ENCODE data around the gene CA4.

CA4 gene

GRCh38 chr17:60134396-60135150 is 15.2 kb upstream of the CA4 start:
- DNase-seq = no peak

GRCh38 chr17:60135151-60135950 is 14.4 kb upstream of the CA4 start:
- peak; percentile 58 for DNase-seq

DNA sequence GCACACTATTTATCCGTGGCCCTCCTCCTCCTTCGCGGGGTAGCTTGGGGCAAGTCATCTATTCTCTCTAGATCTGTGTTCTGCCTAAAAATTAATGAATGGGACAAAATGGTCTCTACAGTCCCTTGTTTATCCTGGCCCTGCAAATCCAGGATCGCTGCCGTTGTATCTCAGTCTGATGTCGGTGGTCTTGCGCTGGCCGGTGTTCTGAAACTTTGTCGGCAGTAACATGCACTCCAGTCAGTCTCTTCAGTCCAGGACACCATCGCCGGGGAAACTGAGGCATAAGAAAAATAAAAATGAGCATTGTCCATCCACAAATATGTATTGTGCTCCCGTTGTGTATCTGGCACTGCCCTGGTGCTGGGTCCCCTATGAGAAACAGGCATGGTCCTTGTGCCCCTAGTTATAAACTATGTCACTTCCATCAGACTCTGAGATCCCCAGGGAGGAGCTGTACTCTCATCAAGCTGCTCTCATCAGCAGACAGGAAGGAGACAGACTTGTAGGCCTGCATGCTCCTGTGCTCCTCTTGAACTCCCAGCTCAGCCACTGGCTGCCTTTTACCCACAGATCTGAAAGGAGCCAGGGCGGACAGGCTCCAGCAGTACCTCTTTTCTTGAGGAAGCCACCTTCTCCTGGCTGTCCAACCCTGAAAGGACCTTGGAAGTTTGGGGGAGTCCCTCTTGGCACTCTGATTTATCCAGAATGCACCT is 13.7 kb upstream of the CA4 start:
- no peak for DNase-seq

- no peak for DNase-seq
Observed at GRCh38 chr17:60137731-60138130, 12.0 kb upstream of the CA4 start.

DNA sequence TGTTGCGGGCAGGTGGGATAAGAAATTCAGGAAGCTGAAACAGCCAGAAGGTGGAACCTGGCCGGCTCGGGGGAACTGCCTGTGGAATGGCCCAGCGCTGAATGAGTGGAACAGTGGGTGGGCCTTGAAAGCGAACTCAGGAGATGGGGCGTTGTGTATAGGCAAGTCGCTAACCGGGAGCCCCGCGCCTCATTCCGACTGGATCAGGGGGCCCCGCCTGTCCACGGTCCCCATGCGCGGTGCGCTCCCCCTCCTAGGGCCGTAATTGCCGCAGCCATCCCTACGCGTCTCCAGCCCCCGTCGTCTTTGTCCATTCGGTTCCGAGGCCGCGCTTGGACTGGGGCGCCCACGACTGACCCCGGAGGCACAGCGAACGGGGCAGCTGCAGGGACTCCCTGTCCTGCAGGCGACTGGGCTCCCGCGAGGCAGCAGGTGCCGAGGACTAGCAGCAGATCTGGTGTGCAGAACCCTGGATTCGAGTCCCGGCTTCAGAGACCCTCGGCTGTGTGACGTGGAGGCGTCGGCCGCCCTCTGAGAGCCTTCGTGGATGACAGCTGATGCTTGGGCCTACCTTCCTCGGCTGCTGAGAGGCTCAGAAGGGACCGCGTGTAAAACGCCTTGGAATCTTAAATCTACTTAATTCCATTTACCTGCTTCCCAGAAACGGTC is 10.9 kb upstream of the CA4 start:
- DNase-seq = no peak

DNA sequence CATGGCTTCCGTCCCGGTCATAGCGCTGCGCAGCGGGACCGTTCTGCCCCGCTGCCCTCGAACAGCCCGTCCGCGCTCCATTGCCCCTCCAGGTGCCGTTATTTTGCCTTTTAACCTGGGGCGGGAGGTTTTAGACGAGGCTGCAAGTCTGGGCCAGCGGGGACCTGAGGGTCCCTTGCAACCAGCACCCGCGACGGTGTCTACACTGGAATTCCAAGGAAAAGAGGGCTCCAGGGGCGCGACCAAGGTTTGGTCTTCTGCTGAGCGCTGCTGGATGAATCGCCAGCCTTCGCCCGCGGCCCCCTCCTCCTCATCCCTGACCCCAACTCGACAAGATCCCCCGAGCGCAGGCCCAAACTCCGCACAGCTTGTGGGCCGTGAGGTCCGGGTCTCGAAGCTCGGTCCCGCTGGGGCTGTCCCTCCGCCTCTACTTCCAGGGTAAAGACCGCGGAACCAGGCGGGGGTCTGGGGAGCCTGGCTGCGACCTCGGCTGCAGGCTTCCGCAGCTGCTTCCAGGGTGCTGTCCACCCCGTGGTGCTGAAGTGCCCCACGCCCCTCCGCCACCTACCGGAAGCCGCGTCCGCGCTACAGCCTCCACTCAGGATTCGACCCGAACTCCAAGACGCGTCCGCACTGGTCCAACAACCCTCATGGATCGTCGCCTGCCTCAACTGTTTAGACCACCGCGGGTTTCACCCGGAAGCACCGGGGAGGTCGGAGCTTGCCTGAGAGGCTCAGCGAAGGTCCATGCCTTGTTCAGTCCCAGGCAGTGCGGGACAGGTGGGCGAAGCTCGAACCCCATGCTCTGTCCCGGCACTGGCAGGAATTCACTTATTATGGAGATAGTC is 10.1 kb upstream of the CA4 start:
- peak; percentile 30 for DNase-seq

DNA sequence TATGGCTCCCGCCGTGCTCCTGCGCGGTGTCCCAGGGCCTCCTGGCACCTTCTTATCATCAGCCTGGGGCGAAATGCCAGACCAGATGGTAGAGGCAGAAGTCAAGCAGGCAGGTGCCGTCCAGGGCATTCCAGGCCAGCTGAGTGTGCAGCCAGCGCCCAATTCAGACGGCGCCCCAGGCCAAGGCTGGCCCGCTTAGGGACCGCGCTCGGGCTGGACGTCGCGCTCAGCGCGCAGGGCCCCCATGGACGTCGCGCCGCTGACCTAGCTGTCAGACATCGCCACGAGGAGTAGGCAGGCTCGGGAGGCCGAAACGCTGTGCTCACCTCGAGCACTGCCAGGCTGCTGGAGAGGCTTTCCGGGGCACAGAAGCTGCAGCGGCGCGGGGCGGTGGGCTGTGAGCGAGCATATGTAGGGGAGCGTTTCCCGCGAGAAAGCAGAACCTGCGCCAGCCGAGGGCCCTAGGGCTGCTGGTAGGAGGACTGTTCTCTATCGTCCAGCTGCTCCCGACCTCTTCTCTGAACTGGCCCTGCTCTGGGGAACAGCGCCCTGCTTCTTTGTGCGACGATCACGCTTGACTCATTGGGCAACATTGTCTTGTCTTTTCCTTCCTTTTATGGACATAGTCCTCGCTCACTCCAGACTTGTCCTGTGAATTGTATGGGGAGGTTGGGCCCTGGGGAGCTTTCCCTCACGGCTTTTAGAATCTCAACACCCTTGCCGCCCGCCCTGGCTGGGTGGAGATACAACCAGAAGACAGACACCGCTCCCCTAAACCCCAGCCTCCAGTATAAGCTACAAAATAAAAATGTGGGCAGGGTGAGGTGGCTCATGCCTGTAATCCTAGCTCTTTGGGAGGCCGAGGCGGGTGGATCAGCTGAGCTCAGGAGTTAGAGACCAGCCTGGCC is 8.4 kb upstream of the CA4 start:
- DNase-seq = no peak

DNA sequence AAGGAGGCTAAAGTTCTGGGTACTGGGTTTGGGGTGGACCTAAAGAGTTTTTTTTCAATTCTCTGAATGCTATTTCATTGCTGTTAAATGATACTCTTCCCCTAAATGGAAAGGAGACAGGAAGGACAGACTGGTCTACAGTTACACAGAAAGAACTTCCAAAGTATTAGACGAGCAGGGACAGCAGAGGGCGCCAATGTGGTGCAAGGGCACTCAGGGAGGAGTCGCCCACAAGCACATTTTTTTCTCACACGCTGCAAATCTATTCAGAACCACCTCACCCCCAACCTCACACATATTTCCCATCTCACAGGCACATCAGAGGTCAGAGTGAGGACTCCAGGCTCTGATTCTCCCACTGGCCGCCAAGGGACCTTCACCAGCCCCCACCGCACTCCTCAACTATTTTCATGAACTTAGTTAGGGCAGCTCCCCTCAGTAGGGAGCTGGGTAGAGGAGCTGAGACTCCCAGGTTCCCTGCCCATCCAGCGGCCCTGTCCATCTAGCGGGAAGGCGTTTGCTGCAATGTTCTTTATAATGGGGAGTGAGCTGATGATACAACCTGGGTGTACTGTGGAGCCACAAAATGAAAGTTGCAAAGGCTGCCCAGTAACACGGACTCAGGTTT is 6.8 kb upstream of the CA4 start:
- DNase-seq = peak; percentile 68

GRCh38 chr17:60145006-60145935 is 4.5 kb upstream of the CA4 start:
- no peak for DNase-seq

DNA sequence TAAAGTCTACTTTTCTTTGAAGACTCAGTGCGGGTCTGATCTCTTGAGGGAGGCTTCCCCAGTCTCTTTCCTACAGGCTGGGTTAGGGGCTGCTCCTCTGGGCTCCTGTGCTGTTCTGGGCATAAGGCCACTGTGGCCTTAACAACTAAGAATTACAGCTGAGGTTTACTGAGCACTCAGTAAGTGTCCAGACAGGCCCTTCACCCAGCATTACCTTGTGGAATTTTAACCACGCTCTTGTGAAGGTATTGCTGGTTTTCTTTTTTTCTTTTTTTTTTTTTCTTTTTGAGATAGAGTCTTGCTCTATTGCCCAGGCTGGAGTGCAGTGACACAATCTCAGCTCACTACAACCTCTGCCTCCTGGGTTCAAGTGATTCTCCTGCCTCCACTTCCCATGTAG is 3.6 kb upstream of the CA4 start:
- DNase-seq = no peak

DNA sequence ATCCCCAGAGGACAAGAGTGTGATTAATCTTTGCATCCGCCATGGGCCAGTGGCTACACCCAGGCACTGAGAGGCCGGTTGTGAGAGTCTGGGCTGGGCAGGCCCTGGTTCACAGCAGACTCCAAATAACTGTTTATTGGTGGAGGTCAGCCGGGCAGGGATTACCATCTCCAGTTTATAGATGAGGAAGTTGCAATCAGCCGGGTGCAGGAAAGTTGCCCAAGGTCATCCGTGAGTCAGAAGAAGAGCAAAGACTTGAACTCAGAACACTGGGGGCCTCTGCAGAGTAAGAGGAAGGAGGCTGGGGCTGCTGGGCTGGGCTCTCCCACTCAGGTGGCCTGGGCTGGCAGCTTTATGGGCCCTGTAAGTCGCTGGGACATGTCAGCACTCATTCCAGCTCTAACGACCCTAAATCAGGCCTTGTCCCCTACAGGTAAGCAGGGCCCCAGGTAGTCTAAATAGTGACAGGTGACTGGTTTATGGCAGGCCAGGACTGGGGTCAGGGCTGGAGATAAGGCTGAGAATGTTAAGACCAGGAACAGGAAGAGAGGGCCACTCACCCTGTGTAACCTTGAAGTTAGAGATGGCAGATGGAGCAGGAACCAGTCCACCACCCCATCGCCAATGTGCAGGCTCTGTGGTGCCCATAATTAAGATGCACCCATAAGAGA is 2.1 kb upstream of the CA4 start:
- no peak for DNase-seq

- no peak for DNase-seq
Observed at GRCh38 chr17:60148373-60148772, 1.4 kb upstream of the CA4 start.

DNA sequence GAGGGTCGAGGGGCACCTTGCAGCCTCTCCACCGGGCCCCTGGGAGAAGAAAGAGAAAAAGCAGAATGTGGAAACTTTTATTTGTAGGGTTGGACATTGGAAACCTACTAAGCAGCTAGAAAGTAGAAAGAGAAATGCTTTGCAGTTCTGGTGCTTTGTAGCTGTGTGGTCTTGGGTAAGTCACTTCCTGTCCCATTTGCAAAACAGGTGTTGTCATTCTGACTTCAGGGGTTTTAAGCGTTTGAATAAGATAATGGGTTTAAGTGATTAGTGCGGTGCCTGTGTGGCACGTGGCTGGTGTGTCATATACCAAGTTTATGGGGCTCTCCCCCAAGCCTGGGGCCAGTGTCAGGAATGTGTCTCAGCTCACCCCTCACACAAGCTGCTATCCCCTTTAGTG is 1.6 kb downstream of the CA4 start:
- DNase-seq = no peak

- DNase-seq = no peak
Observed at GRCh38 chr17:60153606-60154390, 4.0 kb downstream of the CA4 start.

DNA sequence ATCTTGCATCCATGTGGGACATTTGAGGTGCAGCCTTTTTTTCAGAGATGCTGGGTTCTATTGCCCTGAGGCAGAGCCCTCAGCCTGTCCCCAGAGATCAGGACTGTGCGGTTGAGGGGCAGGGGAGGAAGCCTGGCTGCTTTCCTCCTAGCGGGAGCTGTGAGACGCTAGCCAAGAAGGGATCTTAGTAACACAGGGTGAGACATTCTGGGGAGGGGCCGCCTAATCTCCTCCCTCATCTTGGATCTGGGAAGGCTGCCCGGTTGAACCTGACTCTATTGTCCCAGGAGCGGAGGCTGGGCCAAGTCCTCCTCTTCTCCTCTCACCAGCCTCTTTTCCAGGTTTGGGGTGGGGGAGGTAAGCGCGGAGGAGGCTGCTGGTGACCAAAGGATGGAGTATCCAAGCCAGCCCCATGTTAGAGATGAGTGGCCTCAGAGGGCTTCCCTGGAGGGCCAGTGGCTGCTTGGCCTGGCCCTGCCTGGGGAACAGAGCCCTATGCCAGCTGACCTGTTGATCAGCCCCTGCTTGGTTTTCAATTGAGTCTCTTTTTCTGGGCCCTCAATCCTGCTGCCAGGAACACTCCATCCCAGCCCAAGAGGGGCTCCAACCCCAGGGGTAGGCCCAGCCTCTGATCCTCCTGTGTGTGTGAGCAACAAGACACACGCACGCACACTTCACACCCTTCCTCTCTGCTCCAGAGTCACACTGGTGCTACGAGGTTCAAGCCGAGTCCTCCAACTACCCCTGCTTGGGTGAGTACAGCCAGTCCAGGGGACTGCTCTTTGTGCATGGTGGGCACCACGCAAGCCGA is 5.0 kb downstream of the CA4 start:
- DNase-seq = no peak

DNA sequence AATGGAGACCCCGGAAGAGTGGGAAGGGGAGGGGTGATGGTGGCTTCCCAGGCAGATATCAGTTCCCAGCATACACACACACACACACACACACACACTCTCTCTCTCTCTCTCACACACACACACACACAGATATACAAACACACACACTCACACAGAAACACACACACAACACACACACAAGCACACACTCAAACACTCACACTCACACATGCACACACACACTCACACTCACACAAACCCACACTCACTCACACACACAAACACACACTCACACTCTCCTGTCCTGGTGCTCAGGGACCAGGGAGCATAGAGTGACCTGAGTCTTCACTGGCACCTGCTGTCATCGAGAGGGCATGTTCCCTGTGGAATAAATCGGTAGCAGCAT is 5.6 kb downstream of the CA4 start:
- DNase-seq = no peak

- no peak for DNase-seq
Observed at GRCh38 chr17:60155815-60156214, 6.0 kb downstream of the CA4 start.
